ENCODE data around the gene RBM12.

The RBM12 gene

GRCh38 chr20:35660122-35660937, 4.4 kb downstream of the RBM12 start:
- no peak for DNase-seq (ENCODE audit: low read depth in 1 of 2, low spot score in 1 of 2)

- no peak for DNase-seq (ENCODE audit: low read depth in 1 of 2, low spot score in 1 of 2)
Observed at GRCh38 chr20:35657271-35657670, 7.4 kb downstream of the RBM12 start.

GRCh38 chr20:35654415-35654814, 10.3 kb downstream of the RBM12 start:
- no peak for DNase-seq (ENCODE audit: low read depth in 1 of 2, low spot score in 1 of 2)

GRCh38 chr20:35653893-35654292, 10.8 kb downstream of the RBM12 start:
- DNase-seq (ENCODE audit: low read depth in 1 of 2, low spot score in 1 of 2): no peak

- no peak for DNase-seq (ENCODE audit: low read depth in 1 of 2, low spot score in 1 of 2)
Observed at GRCh38 chr20:35653430-35653734, 11.3 kb downstream of the RBM12 start.

- no peak for DNase-seq (ENCODE audit: low read depth in 1 of 2, low spot score in 1 of 2)
Observed at GRCh38 chr20:35652641-35653429, 11.9 kb downstream of the RBM12 start.

- no peak for DNase-seq (ENCODE audit: low read depth in 1 of 2, low spot score in 1 of 2)
Observed at GRCh38 chr20:35651958-35652357, 12.7 kb downstream of the RBM12 start.

GRCh38 chr20:35650632-35651031, 14.1 kb downstream of the RBM12 start:
- DNase-seq (ENCODE audit: low read depth in 1 of 2, low spot score in 1 of 2): no peak

- DNase-seq (ENCODE audit: low read depth in 1 of 2, low spot score in 1 of 2): no peak
Observed at GRCh38 chr20:35648836-35649235, 15.9 kb downstream of the RBM12 start.

- no peak for DNase-seq (ENCODE audit: low read depth in 1 of 2, low spot score in 1 of 2)
Observed at GRCh38 chr20:35644806-35645205, 19.9 kb downstream of the RBM12 start.

- DNase-seq (ENCODE audit: low read depth in 1 of 2, low spot score in 1 of 2): no peak
Observed at GRCh38 chr20:35643045-35643444, 21.7 kb downstream of the RBM12 start.

- no peak for DNase-seq (ENCODE audit: low read depth in 1 of 2, low spot score in 1 of 2)
Observed at GRCh38 chr20:35641743-35642142, 23.0 kb downstream of the RBM12 start.

- DNase-seq (ENCODE audit: low read depth in 1 of 2, low spot score in 1 of 2): no peak
Observed at GRCh38 chr20:35640724-35641123, 24.0 kb downstream of the RBM12 start.

GRCh38 chr20:35638751-35639150, 25.9 kb downstream of the RBM12 start:
- DNase-seq (ENCODE audit: low read depth in 1 of 2, low spot score in 1 of 2): no peak

- DNase-seq (ENCODE audit: low read depth in 1 of 2, low spot score in 1 of 2): no peak
Observed at GRCh38 chr20:35637276-35637675, 27.4 kb downstream of the RBM12 start.

GRCh38 chr20:35636095-35636494, 28.6 kb downstream of the RBM12 start:
- no peak for DNase-seq (ENCODE audit: low read depth in 1 of 2, low spot score in 1 of 2)

- DNase-seq (ENCODE audit: low read depth in 1 of 2, low spot score in 1 of 2): no peak
Observed at GRCh38 chr20:35635652-35636051, 29.0 kb downstream of the RBM12 start.

GRCh38 chr20:35632539-35633115, 32.1 kb downstream of the RBM12 start:
- DNase-seq (ENCODE audit: low read depth in 1 of 2, low spot score in 1 of 2): no peak

GRCh38 chr20:35630636-35631035, 34.1 kb downstream of the RBM12 start:
- DNase-seq (ENCODE audit: low read depth in 1 of 2, low spot score in 1 of 2): no peak

GRCh38 chr20:35629427-35630145, 35.1 kb downstream of the RBM12 start:
- no peak for DNase-seq (ENCODE audit: low read depth in 1 of 2, low spot score in 1 of 2)

GRCh38 chr20:35627121-35627520, 37.6 kb downstream of the RBM12 start:
- no peak for DNase-seq (ENCODE audit: low read depth in 1 of 2, low spot score in 1 of 2)

Data from activated CD4-positive, alpha-beta T cell treated with anti-CD3 and anti-CD28 coated beads, Interleukin-2, amount 50 U/mL, for 24 hours (primary cell).